Adipocyte (in vitro differentiated cells): ENCODE data around the gene WNT2B.

Experiments
- DNase-seq: peaks from one replicate; pipeline ENCODE4 v3.0.0-alpha.2; 2015; ENCODE audit warnings: low read depth
- H3K27me3 ChIP-seq: replicated peaks from 2 replicates; pipeline ENCODE4 v1.7.0; 2013; ENCODE audit warnings: mild to moderate bottlenecking, low read length, moderate library complexity; ENCODE audit not compliant: control insufficient read depth, insufficient read depth
- H3K36me3 ChIP-seq: 2 replicates; pipeline ENCODE4 v1.7.0; 2013; ENCODE audit warnings: low read length, mild to moderate bottlenecking, moderate library complexity; ENCODE audit not compliant: control insufficient read depth, insufficient read depth, severe bottlenecking
- H3K4me1 ChIP-seq: 2 replicates; pipeline ENCODE4 v1.7.0; 2013; ENCODE audit warnings: mild to moderate bottlenecking, low read length, moderate library complexity; ENCODE audit not compliant: control insufficient read depth, insufficient read depth
- H3K4me3 ChIP-seq: 2 replicates; pipeline ENCODE4 v1.7.0; 2013; ENCODE audit warnings: mild to moderate bottlenecking, low read length, moderate library complexity
- H3K9ac ChIP-seq: 2 replicates; pipeline ENCODE4 v1.7.0; 2013; ENCODE audit warnings: mild to moderate bottlenecking, low read length, moderate library complexity
- H3K9me3 ChIP-seq: 2 replicates; pipeline ENCODE4 v1.7.0; 2013; ENCODE audit warnings: mild to moderate bottlenecking, low read length, moderate library complexity; ENCODE audit not compliant: control insufficient read depth

The WNT2B gene

DNA sequence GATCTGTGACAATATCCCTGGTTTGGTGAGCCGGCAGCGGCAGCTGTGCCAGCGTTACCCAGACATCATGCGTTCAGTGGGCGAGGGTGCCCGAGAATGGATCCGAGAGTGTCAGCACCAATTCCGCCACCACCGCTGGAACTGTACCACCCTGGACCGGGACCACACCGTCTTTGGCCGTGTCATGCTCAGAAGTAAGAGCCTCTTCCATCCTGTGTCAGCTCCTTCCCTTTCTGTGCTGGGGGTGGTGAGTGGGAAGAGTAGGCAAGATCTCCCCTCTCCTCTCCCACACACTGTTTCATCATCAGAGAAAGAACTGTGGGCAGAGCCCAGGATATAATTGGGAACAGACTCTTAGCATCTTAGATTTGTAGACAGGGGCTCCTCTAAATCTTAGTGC is 6.1 kb downstream of the WNT2B start:
- H3K9ac ChIP-seq: no peak overlapping the region
- no peaks in the 10 kb centered on the region for H3K36me3 ChIP-seq
- DNase-seq: no peak
- H3K4me3 ChIP-seq: no peak overlapping the region
- no peaks in the 10 kb centered on the region for H3K9me3 ChIP-seq
- no peaks in the 10 kb centered on the region for H3K27me3 ChIP-seq
- peaks cover 11% of the 10 kb centered on the region for H3K4me1 ChIP-seq

DNA sequence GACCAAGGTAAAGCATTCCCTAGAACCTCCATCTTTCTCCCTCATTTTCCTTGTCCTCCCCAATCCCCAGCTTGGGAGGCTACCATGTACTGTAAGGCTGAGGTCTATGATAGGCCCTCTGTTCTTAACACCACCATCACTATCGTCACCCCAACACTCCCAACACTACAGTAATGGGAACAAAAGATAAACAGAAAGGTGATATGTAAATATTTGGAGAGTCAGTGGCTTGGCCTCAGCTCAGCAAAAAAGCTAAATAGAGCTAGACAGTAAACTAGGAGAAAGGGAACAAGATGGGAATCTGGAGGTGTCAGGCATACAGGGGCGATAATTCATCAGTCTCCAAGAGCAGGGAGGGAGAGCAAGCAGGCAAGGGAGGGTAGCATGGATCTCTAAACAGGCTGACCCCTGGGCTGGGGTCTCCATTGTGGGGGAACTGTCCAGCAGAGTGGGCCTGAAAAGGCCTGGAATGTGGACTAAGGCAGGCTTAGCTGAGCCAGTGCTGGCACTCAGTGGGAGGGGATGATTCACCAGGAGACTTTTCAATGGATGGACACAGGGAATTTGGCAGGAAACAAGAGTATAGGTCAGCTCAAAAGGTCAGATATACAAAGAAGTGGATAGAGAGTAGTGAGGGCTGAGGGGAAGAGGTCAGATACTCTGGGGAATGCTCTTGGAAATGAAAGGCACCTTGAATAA is 6.7 kb downstream of the WNT2B start:
- peak; percentile 54 for DNase-seq
- no peak overlapping the region for H3K4me3 ChIP-seq
- no peak overlapping the region for H3K9ac ChIP-seq
- H3K27me3 ChIP-seq: no peaks in the 10 kb centered on the region
- peaks cover 11% of the 10 kb centered on the region for H3K4me1 ChIP-seq
- no peaks in the 10 kb centered on the region for H3K9me3 ChIP-seq
- H3K36me3 ChIP-seq: no peaks in the 10 kb centered on the region

DNA sequence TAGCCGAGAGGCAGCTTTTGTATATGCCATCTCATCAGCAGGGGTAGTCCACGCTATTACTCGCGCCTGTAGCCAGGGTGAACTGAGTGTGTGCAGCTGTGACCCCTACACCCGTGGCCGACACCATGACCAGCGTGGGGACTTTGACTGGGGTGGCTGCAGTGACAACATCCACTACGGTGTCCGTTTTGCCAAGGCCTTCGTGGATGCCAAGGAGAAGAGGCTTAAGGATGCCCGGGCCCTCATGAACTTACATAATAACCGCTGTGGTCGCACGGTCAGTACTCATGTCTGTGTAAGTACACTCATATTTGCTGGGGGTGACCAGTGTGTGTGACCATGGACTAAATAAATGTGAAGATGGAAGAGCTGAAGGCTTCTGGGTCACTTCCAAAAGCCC is 7.4 kb downstream of the WNT2B start:
- no peak overlapping the region for H3K4me3 ChIP-seq
- no peak overlapping the region for H3K9ac ChIP-seq
- H3K4me1 ChIP-seq: peaks cover 11% of the 10 kb centered on the region
- DNase-seq: no peak
- no peaks in the 10 kb centered on the region for H3K36me3 ChIP-seq
- H3K9me3 ChIP-seq: no peaks in the 10 kb centered on the region
- H3K27me3 ChIP-seq: no peaks in the 10 kb centered on the region

DNA sequence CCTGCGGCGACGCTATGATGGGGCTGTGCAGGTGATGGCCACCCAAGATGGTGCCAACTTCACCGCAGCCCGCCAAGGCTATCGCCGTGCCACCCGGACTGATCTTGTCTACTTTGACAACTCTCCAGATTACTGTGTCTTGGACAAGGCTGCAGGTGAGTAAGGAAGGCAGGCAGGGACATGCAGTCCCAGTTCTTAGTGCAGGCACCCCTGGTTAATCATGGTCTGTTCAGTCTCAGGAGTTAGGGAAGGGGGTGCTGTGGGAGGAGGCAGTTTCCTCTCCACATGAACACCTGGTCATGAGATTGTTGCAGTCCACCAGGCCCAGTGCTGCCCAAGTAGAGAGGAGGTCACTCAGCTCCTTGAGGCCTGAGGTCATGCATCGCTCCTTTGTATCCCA is 8.5 kb downstream of the WNT2B start:
- Histone ChIP-seq H3K4me3 (no peak overlapping the region), H3K9me3 (no peaks in the 10 kb centered on the region), H3K9ac (no peak overlapping the region), H3K27me3 (no peaks in the 10 kb centered on the region), H3K4me1 (peaks cover 11% of the 10 kb centered on the region), H3K36me3 (no peaks in the 10 kb centered on the region)
- no peak for DNase-seq

DNA sequence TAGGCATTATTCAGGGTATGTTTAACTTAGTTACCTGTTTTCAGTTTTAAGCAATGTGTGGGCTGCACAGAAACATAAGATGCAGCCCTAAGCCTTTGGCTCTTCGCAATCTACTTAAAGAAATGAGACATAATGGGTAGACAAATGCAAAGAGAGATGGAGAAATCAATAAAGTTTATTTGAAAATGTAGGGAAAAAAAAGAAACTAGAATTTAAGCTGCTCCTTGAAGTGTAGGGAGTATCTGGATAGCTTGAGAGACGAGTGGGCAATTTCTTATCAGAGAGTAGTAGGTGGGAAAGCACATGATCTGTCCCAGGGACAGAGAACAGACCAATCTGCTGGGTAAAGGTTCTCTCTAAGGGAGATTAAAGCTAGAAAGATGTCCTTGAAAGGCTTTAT is 8.9 kb downstream of the WNT2B start:
- H3K9me3 ChIP-seq: no peaks in the 10 kb centered on the region
- H3K4me1 ChIP-seq: peaks cover 14% of the 10 kb centered on the region
- H3K4me3 ChIP-seq: no peak overlapping the region
- H3K27me3 ChIP-seq: no peaks in the 10 kb centered on the region
- DNase-seq: no peak
- no peak overlapping the region for H3K9ac ChIP-seq
- H3K36me3 ChIP-seq: no peaks in the 10 kb centered on the region

DNA sequence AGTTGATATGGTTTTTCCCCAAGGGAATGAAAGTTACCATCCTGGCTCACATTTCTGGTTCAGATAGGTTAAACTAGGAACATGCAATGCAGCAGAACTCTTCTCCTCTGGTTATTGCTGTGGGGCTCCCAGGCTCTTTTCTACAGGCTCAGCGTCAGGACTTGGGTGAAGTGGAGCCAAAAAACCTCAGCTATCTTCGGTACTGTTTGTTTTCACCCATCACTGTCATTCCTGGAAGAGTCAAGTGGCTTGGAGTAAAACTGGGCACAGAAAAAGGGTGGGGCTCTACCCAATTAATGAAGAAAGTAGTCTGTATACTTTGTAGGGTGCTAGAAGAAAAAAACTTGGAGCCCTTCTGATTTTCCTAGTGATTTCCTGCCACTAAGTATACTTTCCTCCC is 9.4 kb downstream of the WNT2B start:
- no peak overlapping the region for H3K9ac ChIP-seq
- peaks cover 19% of the 10 kb centered on the region for H3K4me1 ChIP-seq
- no peaks in the 10 kb centered on the region for H3K27me3 ChIP-seq
- H3K4me3 ChIP-seq: no peak overlapping the region
- no peaks in the 10 kb centered on the region for H3K36me3 ChIP-seq
- DNase-seq: no peak
- H3K9me3 ChIP-seq: no peaks in the 10 kb centered on the region

DNA sequence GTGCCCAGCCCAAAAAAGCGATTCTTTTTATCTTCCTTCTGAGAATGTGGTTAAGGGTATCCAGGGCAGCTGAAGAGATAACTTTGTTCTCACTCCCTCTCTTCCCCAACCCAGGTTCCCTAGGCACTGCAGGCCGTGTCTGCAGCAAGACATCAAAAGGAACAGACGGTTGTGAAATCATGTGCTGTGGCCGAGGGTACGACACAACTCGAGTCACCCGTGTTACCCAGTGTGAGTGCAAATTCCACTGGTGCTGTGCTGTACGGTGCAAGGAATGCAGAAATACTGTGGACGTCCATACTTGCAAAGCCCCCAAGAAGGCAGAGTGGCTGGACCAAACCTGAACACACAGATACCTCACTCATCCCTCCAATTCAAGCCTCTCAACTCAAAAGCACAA is 11.4 kb downstream of the WNT2B start:
- H3K36me3 ChIP-seq: peaks cover 1% of the 10 kb centered on the region
- H3K9me3 ChIP-seq: no peaks in the 10 kb centered on the region
- no peak for DNase-seq
- no peak overlapping the region for H3K9ac ChIP-seq
- H3K4me1 ChIP-seq: peaks cover 19% of the 10 kb centered on the region
- H3K27me3 ChIP-seq: no peaks in the 10 kb centered on the region
- no peak overlapping the region for H3K4me3 ChIP-seq

DNA sequence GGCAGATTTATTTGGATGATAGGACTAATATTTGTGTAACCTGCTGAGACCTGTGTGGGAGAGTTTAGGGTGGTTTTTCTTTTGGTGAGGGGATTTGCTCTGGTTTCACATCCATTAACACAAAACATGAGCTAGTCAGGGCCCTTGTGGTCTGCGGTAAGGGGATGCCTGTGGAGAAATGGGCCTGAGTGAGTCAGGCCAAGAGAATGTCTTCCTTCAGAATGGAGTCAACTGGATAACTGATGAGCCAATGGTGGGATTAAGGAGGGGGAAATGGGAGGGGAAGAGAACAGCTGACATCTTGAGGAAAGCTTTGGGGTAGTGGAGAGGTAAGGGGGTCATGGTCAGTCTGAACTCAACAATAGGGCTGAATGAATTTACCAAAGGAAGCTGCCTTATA is 13.9 kb downstream of the WNT2B start:
- no peaks in the 10 kb centered on the region for H3K9me3 ChIP-seq
- no peak overlapping the region for H3K9ac ChIP-seq
- H3K36me3 ChIP-seq: peaks cover 4% of the 10 kb centered on the region
- peaks cover 16% of the 10 kb centered on the region for H3K4me1 ChIP-seq
- peak; percentile 90 for DNase-seq
- no peaks in the 10 kb centered on the region for H3K27me3 ChIP-seq
- H3K4me3 ChIP-seq: no peak overlapping the region

DNA sequence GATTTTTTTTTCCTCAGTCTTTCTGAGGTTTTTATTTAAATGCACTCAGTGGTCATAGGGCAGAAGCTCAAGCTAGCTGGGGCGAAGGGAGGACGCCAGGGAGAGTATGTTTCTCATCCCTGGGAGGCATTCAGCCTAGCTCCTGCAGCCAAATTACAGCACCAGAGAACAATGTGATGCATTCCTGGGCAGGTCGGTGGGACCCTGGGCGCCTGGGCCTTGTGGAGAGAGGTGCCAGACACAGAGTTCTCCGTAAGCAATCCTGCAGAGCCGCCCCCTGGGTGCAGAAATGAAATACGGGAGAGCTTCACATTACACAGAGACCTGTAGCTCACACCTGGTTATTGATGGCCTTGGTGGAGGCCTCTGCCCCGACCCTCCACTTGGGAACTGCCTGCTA is 15.5 kb downstream of the WNT2B start:
- H3K4me1 ChIP-seq: peaks cover 22% of the 10 kb centered on the region

DNA sequence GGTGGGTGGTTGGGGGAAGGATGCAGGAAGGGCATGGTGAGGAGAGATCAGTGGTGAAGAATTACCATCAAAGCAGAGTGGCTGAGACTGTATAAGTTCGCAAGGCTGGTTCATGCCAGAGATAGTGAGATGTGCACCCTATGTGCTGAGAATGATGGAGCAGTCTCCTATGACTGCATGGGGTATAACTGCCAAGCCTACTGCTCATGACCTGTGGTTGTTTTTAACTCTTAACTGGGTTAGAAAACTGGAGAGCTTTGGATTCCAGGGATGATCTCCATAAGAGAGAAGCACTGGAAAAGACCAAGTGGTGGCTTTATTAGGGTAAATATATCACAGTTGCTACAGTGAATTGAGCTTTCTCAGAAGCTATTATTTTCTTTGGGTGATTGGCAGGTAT is 16.2 kb downstream of the WNT2B start:
- no peak for DNase-seq
- peaks cover 22% of the 10 kb centered on the region for H3K4me1 ChIP-seq
- no peaks in the 10 kb centered on the region for H3K27me3 ChIP-seq

More for the DNA sequence above, 15.5 kb downstream of the WNT2B start:
- Histone ChIP-seq H3K4me3 (no peak overlapping the region), H3K27me3 (no peaks in the 10 kb centered on the region), H3K9me3 (no peaks in the 10 kb centered on the region), H3K9ac (no peak overlapping the region), H3K36me3 (peaks cover 4% of the 10 kb centered on the region)
- peak; percentile 55 for DNase-seq

DNA sequence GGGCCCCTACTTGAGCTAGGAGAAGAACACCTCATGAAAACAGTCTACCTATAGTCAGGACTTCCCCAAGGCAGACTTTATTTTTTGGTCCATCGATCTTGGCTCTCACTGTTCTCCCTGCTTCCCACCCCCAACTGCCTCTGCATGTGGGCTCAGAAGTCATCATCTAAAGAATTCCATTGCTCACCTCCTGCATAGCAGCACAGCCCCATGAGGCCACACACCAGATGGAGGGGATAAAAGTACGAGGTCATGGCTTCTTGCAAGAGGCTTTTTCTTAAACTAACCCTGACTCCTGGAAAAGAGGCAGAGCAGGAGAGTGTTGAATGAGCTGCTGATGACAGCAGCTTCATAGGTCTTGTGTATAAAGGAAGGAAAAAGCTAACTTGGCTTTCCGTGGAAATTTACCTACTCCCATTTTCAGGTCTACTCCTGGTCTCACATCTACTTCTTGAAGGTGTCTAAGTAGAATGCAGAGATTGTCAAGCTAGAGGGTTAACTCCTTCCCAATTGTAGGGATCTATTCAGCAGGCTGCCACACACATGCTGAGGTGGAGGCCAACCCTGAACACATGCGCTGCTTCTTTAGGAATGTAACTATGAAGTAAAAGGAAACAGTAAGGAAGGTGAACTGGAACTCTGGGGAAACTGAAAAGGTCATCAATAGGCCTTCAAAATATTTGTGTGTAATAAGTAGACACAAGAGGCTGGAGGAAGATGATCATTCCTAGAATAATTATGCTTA is 18.7 kb downstream of the WNT2B start:
- no peak for DNase-seq
- Histone ChIP-seq H3K9ac (no peak overlapping the region), H3K4me1 (peaks cover 22% of the 10 kb centered on the region), H3K36me3 (peaks cover 4% of the 10 kb centered on the region), H3K9me3 (no peaks in the 10 kb centered on the region), H3K27me3 (no peaks in the 10 kb centered on the region), H3K4me3 (no peak overlapping the region)

More for the DNA sequence above, 16.2 kb downstream of the WNT2B start:
- no peak overlapping the region for H3K9ac ChIP-seq
- peaks cover 4% of the 10 kb centered on the region for H3K36me3 ChIP-seq
- H3K9me3 ChIP-seq: no peaks in the 10 kb centered on the region
- H3K4me3 ChIP-seq: no peak overlapping the region
